Astrocyte of the cerebellum (primary cell): Measurements from ENCODE around the gene SCARF2.

Experiments
- DNase-seq: peaks from one replicate; pipeline ENCODE4 v3.0.0-alpha.2; 2011; ENCODE audit warnings: low read depth
- H3K4me3 ChIP-seq: 2 replicates; pipeline ENCODE4 v1.5.1; 2011; ENCODE audit warnings: mild to moderate bottlenecking, low read depth, low read length, moderate library complexity
- in situ Hi-C: cut with HindIII; loops from 2 replicates; pipeline ENCODE4 v1.10.0; 2017; ENCODE audit warnings: low sequenced_read_pairs
- TF ChIP-seq, protein P1 (sequence below): IDR thresholded peaks from 2 replicates; pipeline ENCODE4 v1.5.1; 2012; ENCODE audit warnings: low read length, low read depth, moderate library complexity, mild to moderate bottlenecking; ENCODE audit errors: missing control alignments

SCARF2 gene

DNA sequence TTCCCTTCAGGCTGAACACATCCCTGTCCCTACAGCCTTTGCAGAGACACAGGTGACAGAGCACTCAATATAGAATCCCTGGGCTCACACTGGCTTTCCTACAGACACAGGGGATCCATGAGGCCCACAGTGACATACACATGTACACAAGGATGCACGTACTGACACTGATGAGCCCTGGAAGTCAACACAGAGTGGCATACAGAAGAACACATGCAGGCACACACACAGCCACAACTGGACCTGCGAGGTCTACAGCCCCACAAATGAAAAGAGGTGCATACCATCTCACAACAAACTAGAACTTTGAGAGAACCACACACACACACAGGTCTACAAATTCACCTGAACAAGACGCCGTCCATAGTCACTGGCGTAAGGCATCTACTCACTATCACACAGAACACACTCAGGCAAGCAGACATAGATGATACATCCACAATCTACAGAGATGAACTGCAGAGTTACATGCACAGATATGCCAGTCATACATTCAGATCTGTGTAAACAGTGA lies 47.2 kb downstream of the SCARF2 start:
- in situ Hi-C loops = no loop called here

DNA sequence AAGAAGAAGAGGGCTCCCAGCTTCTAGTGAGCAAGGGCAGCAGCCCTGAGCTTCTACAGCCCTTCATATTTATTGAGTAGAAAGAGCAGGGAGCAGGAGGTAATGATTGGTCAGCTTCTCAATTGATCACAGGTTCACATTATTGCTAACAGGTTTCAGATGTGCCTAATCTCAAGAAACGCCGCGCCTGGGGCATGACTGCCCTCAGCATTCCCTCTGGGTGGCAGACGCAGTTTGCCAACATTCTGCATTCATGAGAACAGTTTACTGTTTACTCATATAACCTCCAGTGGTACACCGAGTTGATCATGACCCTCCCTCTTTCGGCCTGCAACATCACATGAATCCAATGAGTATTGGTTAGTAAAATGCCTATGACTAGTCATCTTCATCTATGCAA lies 48.3 kb downstream of the SCARF2 start:
- no peak for DNase-seq
- no peak overlapping the region for H3K4me3 ChIP-seq
- in situ Hi-C loops = no loop called here
- TF ChIP-seq, protein P1, sequence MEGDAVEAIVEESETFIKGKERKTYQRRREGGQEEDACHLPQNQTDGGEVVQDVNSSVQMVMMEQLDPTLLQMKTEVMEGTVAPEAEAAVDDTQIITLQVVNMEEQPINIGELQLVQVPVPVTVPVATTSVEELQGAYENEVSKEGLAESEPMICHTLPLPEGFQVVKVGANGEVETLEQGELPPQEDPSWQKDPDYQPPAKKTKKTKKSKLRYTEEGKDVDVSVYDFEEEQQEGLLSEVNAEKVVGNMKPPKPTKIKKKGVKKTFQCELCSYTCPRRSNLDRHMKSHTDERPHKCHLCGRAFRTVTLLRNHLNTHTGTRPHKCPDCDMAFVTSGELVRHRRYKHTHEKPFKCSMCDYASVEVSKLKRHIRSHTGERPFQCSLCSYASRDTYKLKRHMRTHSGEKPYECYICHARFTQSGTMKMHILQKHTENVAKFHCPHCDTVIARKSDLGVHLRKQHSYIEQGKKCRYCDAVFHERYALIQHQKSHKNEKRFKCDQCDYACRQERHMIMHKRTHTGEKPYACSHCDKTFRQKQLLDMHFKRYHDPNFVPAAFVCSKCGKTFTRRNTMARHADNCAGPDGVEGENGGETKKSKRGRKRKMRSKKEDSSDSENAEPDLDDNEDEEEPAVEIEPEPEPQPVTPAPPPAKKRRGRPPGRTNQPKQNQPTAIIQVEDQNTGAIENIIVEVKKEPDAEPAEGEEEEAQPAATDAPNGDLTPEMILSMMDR = no peak

More for the DNA sequence above, 47.2 kb downstream of the SCARF2 start:
- no peak for DNase-seq
- TF ChIP-seq, protein P1 = no peak
- H3K4me3 ChIP-seq = no peak overlapping the region

DNA sequence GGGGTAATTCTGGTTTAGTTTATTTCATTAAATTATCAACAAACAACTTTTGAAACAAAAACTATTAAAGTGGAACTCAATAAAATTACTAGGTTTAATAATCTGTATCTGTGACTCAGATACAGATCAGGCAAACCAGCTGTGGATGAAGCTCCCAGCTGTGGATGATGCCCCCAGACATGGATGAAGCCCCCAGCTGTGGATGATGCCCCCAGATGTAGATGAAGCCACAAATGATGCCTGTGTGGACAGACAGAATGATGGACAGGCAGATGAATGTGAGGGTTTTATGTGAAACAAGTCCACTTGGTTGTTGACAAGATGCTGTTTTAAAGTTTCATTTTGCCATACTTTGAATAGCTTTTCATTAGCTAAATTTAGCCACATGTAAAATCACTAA lies 49.4 kb downstream of the SCARF2 start:
- DNase-seq = no peak
- no peak overlapping the region for H3K4me3 ChIP-seq
- TF ChIP-seq, protein P1 = no peak
- in situ Hi-C loops = no loop called here

DNA sequence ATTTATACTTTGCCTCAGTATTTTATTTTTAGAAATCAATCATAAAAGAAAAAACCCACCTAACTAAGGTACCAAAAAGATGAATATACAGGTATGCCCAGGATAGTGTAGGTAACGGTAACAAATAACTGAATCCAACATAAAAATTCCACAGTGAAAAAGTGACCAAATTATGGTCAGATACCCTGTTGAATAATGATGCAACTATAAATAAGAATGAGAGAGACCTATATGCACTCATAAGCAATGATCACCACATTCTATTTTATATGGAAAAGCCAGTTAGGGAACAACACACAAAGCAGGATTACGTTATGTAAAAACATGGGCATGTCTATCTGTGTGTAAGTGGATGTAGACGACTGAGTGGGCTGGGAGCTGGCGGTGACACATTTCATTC lies 50.7 kb downstream of the SCARF2 start:
- no peak for DNase-seq
- in situ Hi-C loops = no loop called here

DNA sequence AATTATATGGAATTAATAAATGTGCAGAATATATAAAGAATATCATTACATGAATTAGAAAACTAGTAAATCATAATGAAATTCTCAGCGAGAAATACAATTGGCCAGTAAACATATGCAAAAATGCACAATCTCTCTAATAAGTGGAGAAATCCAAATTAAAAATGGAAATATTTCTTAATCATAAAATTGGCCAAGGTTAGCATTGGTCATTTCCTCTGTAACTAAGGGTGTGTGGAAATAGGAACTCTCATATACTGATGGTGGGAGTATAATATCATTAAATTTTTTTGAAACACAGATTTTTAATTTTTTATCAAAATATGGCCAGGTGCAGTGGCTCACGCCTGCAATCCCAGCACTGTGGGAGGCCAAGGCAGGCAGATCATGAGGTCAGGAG lies 51.3 kb downstream of the SCARF2 start:
- DNase-seq = no peak
- H3K4me3 ChIP-seq = no peak overlapping the region
- in situ Hi-C loops = no loop called here
- TF ChIP-seq, protein P1 = no peak

More for the DNA sequence above, 50.7 kb downstream of the SCARF2 start:
- TF ChIP-seq, protein P1 = no peak
- H3K4me3 ChIP-seq = no peak overlapping the region

DNA sequence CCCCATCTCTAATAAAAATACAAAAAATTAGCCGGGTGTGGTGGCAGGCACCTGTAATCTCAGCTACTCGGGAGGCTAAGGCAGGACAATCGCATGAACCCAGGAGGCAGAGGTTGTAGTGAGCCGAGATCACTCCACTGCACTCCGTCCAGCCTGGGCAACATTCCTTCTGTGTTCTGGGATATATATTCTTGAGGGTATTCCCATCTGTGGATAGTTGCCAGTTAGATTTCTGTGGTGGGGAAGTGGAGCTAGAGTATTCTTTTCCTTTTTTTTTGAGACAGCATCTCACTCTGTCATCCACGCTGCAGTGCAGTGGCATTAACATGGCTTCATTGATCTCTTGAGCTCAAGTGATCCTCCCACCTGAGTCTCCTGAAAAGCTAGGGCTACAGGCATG lies 52.8 kb downstream of the SCARF2 start:
- no peak overlapping the region for H3K4me3 ChIP-seq
- in situ Hi-C loops = no loop called here
- DNase-seq = no peak
- TF ChIP-seq, protein P1 = no peak

DNA sequence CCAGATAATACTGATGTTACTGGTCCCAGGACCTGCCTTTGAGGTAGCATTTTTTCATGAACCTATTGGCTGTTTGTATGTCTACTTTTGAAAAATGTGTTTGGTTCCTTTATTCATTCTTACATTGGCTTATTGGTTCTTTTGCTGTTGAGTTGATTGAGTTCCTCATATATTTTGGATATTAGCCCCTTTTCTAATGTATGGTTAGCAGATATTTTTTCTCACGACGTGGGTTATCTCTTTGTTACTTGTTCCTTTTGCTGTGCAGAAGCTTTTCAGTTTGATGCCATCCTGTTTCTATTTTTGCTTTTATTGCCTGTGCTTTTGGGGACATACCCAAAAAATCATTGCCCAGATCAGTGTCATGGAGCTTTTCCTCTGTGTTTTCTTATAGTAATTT lies 53.5 kb downstream of the SCARF2 start:
- H3K4me3 ChIP-seq = no peak overlapping the region
- DNase-seq = no peak
- TF ChIP-seq, protein P1 = no peak
- in situ Hi-C loops = no loop called here
